Tongue (tissue), 2 donors: ENCODE results near the gene C12orf42. TPM values are rescaled to one million over a fixed set of nuclear protein-coding genes. Genes with fewer than 3 reads are reported as not detected.
"Not testable (repeated sequence)": the region's sequence is repeated elsewhere in the genome, so short reads cannot be mapped to it uniquely, and the experiment has no call there.

Source experiments
- DNase-seq: peaks from one replicate; pipeline ENCODE4 v3.0.0-alpha.2; 2015
- total RNA-seq: library from RNA; depleted of rRNA; stranded (reverse); fragments of >200 nt; gene quantifications from one replicate; pipeline ENCODE4 v1.2.3, GENCODE V29; 2014

Gene C12orf42
- total RNA-seq, 1 donor from 2014 or later, result 0.72 TPM

GRCh38 chr12:103494734-103495468, 867 bp downstream of the C12orf42 start:
- DNase-seq, result no peak

GRCh38 chr12:103494051-103494733, 1.6 kb downstream of the C12orf42 start:
- no peak for DNase-seq

- DNase-seq, result no peak
These were observed 2.6 kb downstream of the C12orf42 start for GRCh38 chr12:103493199-103493598.

- DNase-seq, result no peak
These were observed 13.4 kb downstream of the C12orf42 start for GRCh38 chr12:103482365-103482764.

GRCh38 chr12:103475073-103475472, 20.7 kb downstream of the C12orf42 start:
- DNase-seq, result no peak

- no peak for DNase-seq
These were observed 25.1 kb downstream of the C12orf42 start for GRCh38 chr12:103470664-103471063.

- no peak for DNase-seq
These were observed 26.0 kb downstream of the C12orf42 start for GRCh38 chr12:103469719-103470118.

- no peak for DNase-seq
These were observed 26.9 kb downstream of the C12orf42 start for GRCh38 chr12:103468837-103469236.

- DNase-seq, result no peak
These were observed 33.1 kb downstream of the C12orf42 start for GRCh38 chr12:103462675-103463074.

GRCh38 chr12:103457471-103457870, 38.3 kb downstream of the C12orf42 start:
- DNase-seq, result no peak

GRCh38 chr12:103456006-103456405, 39.8 kb downstream of the C12orf42 start:
- DNase-seq, result no peak

- no peak for DNase-seq
These were observed 40.6 kb downstream of the C12orf42 start for GRCh38 chr12:103455020-103455763.

GRCh38 chr12:103444983-103445382, 50.8 kb downstream of the C12orf42 start:
- no peak for DNase-seq

GRCh38 chr12:103442822-103443221, 52.9 kb downstream of the C12orf42 start:
- no peak for DNase-seq

- no peak for DNase-seq
These were observed 53.6 kb downstream of the C12orf42 start for GRCh38 chr12:103442182-103442555.

GRCh38 chr12:103441437-103442181, 54.2 kb downstream of the C12orf42 start:
- no peak for DNase-seq

GRCh38 chr12:103434165-103435105, 61.3 kb downstream of the C12orf42 start:
- DNase-seq, result not testable (repeated sequence)

- no peak for DNase-seq
These were observed 63.8 kb downstream of the C12orf42 start for GRCh38 chr12:103431950-103432349.

GRCh38 chr12:103431387-103431786, 64.4 kb downstream of the C12orf42 start:
- no peak for DNase-seq

- DNase-seq, result not testable (repeated sequence)
These were observed 70.1 kb downstream of the C12orf42 start for GRCh38 chr12:103425674-103426073.
